Gastrocnemius medialis (tissue), 4 donors: ENCODE measurements around the gene MSH5. TPM values are rescaled to one million over a fixed set of nuclear protein-coding genes. Genes with fewer than 3 reads are reported as not detected.

Experiments
- ATAC-seq, 2 donors: fragments of 150-250 bp; one replicate each; pipeline ENCODE4 v1.9.1; 2016
- DNase-seq, 2 donors: peaks; one replicate each; pipeline ENCODE4 v3.0.0-alpha.2; 2019
- H3K27ac ChIP-seq, 4 donors: fragments of 200-600 bp; sonication (generic); 1 replicate in 1 of 4; 2 replicates in 3 of 4; pipeline ENCODE4 v1.5.1; 2016 to 2018; ENCODE audit warnings: mild to moderate bottlenecking in 2 of 4, moderate library complexity in 1 of 4
- H3K27me3 ChIP-seq, 3 donors: fragments of 200-600 bp; sonication (generic) in 2 of 3; 1 replicate in 1 of 3; 2 replicates in 2 of 3; pipeline versions ENCODE4 v1.5.1 to v1.6.0; 2016 to 2019; ENCODE audit warnings: mild to moderate bottlenecking in 1 of 3, moderate library complexity in 1 of 3
- H3K36me3 ChIP-seq, 2 donors: fragments of 200-600 bp; sonication (generic) in 1 of 2; one replicate each; pipeline ENCODE4 v1.5.1; 2017 to 2018
- H3K4me1 ChIP-seq, 2 donors: fragments of 200-600 bp; sonication (generic) in 1 of 2; one replicate each; pipeline ENCODE4 v1.5.1; 2016 to 2017; ENCODE audit warnings: mild to moderate bottlenecking in 2 of 2
- H3K4me3 ChIP-seq, 4 donors: fragments of 200-600 bp; sonication (generic) in 3 of 4; 1 replicate in 1 of 4; 2 replicates in 3 of 4; pipeline ENCODE4 v1.5.1; 2016 to 2019; ENCODE audit warnings: mild to moderate bottlenecking in 2 of 4
- H3K9me3 ChIP-seq, 3 donors: fragments of 200-600 bp; sonication (generic) in 2 of 3; 1 replicate in 1 of 3; 2 replicates in 2 of 3; pipeline ENCODE4 v1.5.1; 2016 to 2019
- POLR2A ChIP-seq, 2 donors: fragments of 450-650 bp; IDR thresholded peaks; one replicate each; pipeline ENCODE4 v1.6.1; 2017; ENCODE audit warnings: antibody characterized with exemption in 2 of 2, mild to moderate bottlenecking in 2 of 2, moderate library complexity in 2 of 2
- in situ Hi-C, 4 donors: fragments of 200-750 bp; cut with MboI; loops; one replicate each; pipeline versions ENCODE4 v1.15.0 to v1.8.0; 2017; ENCODE audit warnings: low sequenced_read_pairs in 4 of 4
- intact Hi-C: fragments of 100-400 bp; cut with DNase I; formaldehyde crosslinking; loops from one replicate; pipeline ENCODE4 v1.15.1; 2023; ENCODE audit warnings: low total_unique reads
- total RNA-seq, 4 donors: library from RNA; depleted of rRNA; stranded (reverse); fragments of >200 nt; gene quantifications; one replicate each; pipeline versions ENCODE4 v1.1.0 to v1.2.3, GENCODE V29; 2016
- TF ChIP-seq, protein P1 (sequence below), 5 experiments: fragments of 450-650 bp in 3 of 5; fragments of 200-600 bp in 2 of 5; sonication (generic) in 2 of 5; IDR thresholded peaks in 4 of 5; conservative IDR thresholded peaks in 1 of 5; 1 replicate in 4 of 5; 2 replicates in 1 of 5; pipeline ENCODE4 v1.5.1; 2016 to 2019; ENCODE audit warnings: antibody characterized with exemption in 5 of 5, mild to moderate bottlenecking in 3 of 5, moderate library complexity in 3 of 5

The MSH5 gene
- total RNA-seq, 4 donors from 2014 or later = 0.35 to 7.8 (median 1.6) TPM

DNA sequence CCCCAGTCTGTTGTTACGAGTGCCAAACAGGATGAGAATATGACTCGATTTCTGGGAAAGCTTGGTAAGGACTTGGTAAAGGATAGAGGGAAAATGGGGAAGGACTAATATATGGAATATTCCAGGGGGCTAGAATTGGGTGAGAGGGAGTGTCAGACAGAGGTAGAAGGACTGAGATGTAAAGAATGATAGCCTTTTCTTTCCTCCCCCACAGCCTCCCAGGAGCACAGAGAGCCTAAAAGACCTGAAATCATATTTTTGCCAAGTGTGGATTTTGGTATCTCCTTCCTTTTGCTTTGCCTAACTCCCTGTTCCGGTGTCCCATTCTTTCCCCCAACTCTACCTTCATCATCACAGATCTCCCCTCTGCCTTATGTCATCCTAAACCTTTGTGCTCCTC is 3.1 kb downstream of the MSH5 start:
- intact Hi-C loops (no loop called here), in situ Hi-C loops (no loop called here)
- no peak for ATAC-seq
- Histone ChIP-seq H3K4me3 (no peak overlapping the region), H3K27ac (no peak overlapping the region), H3K9me3 (no peaks in the 10 kb centered on the region), H3K36me3 (no peaks in the 10 kb centered on the region), H3K27me3 (no peaks in the 10 kb centered on the region), H3K4me1 (peaks cover 5 to 17% of the 10 kb centered on the region in 2 donors)
- TF ChIP-seq, protein P1, sequence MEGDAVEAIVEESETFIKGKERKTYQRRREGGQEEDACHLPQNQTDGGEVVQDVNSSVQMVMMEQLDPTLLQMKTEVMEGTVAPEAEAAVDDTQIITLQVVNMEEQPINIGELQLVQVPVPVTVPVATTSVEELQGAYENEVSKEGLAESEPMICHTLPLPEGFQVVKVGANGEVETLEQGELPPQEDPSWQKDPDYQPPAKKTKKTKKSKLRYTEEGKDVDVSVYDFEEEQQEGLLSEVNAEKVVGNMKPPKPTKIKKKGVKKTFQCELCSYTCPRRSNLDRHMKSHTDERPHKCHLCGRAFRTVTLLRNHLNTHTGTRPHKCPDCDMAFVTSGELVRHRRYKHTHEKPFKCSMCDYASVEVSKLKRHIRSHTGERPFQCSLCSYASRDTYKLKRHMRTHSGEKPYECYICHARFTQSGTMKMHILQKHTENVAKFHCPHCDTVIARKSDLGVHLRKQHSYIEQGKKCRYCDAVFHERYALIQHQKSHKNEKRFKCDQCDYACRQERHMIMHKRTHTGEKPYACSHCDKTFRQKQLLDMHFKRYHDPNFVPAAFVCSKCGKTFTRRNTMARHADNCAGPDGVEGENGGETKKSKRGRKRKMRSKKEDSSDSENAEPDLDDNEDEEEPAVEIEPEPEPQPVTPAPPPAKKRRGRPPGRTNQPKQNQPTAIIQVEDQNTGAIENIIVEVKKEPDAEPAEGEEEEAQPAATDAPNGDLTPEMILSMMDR (IDR thresholded peaks at IDR 0.05 in 4 of 5, conservative IDR thresholded peaks at IDR 0.05 in 1 of 5) = no peak
- no peak for TF ChIP-seq POLR2A (IDR thresholded peaks at IDR 0.05)
- no peak for DNase-seq

DNA sequence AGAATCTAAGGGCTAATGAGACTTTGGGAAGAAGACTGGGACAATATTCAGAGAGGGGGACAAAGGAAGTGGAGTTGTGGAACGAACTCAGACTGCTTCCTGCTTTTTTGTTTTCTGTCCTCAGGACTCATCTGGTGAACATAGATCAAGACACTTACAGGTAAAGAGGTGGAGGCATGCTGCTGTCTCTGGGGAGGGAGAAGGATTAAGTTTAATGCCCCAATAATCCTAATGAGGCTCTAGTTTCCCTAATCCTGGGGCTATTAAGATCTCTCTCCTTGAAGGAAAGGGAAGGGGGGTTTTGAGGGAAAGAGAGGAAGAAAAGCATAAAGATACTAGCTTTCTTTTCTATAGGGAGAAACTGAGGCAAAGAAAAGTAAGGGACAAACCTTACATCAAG is 4.6 kb downstream of the MSH5 start:
- H3K27ac ChIP-seq = no peak overlapping the region
- in situ Hi-C loops (no loop called here), intact Hi-C loops (no loop called here)

DNA sequence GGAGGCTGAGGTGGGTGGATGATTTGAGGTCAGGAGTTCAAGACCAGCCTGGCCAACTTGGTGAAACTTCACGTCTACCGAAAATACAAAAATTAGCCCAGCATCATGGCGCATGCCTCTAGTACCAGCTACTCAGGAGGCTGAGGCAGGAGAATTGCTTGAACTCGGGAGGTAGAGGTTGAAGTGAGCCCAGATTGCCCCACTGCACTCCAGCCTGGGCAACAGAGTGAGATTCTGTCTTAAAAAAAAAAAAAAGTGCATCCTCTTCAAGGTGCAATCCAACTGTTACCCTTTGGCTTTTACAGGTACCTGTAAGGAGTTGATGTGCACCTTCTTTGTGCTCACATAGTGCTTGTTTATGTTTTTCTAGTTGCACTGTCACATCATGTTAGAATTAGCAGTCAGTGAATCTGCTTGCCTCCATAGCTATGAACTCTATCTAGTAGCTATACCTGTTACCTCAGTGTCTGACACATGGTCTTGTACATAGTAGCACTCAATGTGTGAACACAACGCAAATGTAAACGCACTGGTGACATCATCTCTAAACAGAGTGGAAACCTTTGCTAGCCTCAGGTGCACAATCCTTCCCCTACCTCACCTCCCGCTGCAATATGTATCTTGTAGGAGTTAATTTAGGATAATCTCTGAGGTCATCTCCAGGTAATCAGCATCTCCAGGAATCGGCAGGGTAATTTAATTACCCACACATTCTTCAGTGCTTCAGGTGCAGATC is 9.7 kb downstream of the MSH5 start:
- Histone ChIP-seq H3K36me3 (no peaks in the 10 kb centered on the region), H3K27ac (no peak overlapping the region), H3K4me1 (no peaks in the 10 kb centered on the region), H3K9me3 (no peaks in the 10 kb centered on the region), H3K4me3 (no peak overlapping the region), H3K27me3 (no peaks in the 10 kb centered on the region)
- TF ChIP-seq, protein P1 (IDR thresholded peaks at IDR 0.05 in 4 of 5, conservative IDR thresholded peaks at IDR 0.05 in 1 of 5) = no peak
- no peak for TF ChIP-seq POLR2A (IDR thresholded peaks at IDR 0.05)
- ATAC-seq = no peak
- in situ Hi-C loops (no loop called here), intact Hi-C loops (no loop called here)
- no peak for DNase-seq

More for the DNA sequence above, 4.6 kb downstream of the MSH5 start:
- Histone ChIP-seq H3K36me3 (no peaks in the 10 kb centered on the region), H3K4me3 (no peak overlapping the region), H3K27me3 (no peaks in the 10 kb centered on the region), H3K4me1 (peaks cover 1 to 9% of the 10 kb centered on the region in 2 donors), H3K9me3 (no peaks in the 10 kb centered on the region)
- no peak for ATAC-seq
- TF ChIP-seq, protein P1 (IDR thresholded peaks at IDR 0.05 in 4 of 5, conservative IDR thresholded peaks at IDR 0.05 in 1 of 5) = no peak
- no peak for TF ChIP-seq POLR2A (IDR thresholded peaks at IDR 0.05)
- DNase-seq = no peak

DNA sequence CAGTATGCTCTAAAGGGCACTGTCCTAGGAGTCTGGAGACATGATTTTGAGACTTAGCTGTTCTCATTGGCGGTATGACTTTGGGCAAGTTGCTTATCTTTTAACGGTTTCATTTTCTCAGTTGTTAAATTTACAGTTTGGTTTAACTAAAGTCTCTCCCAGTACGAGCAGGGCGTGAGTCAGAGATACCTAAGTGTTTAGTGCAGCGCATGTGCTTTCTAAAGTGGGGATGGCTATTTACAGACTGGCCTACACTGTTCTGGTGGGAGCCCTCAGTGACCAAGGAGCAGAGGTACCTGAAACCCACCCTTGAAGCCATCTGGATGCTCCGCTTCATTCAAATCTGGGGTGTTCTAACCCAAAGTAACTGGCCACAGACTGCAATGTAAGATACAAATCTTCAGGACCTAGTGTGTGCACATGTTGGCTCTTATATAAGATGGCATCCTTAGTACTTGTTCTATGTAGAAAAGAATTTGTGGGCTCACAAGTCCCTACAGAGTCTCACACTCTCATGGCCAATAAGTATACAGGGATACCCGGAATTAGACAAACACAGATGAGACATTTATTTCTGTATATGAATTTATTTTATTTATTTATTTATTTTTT is 10.7 kb downstream of the MSH5 start:
- H3K4me3 ChIP-seq = no peak overlapping the region
- no peaks in the 10 kb centered on the region for H3K36me3 ChIP-seq
- H3K27ac ChIP-seq = no peak overlapping the region
- TF ChIP-seq, protein P1 (IDR thresholded peaks at IDR 0.05 in 4 of 5, conservative IDR thresholded peaks at IDR 0.05 in 1 of 5) = no peak
- no peak for TF ChIP-seq POLR2A (IDR thresholded peaks at IDR 0.05)
- no peaks in the 10 kb centered on the region for H3K4me1 ChIP-seq
- intact Hi-C loops = no loop called here
- DNase-seq (no peak), ATAC-seq (no peak)
- no peaks in the 10 kb centered on the region for H3K27me3 ChIP-seq
- in situ Hi-C loops = no loop called here
- no peaks in the 10 kb centered on the region for H3K9me3 ChIP-seq
